ENCODE measurements around the gene DHFR2. TPM values are rescaled to one million over a fixed set of nuclear protein-coding genes. Genes with fewer than 3 reads are reported as not detected.
"Not testable (repeated sequence)": the region's sequence is repeated elsewhere in the genome, so short reads cannot be mapped to it uniquely, and the experiment has no call there.

Gene DHFR2
- 10 to 100 TPM; 10.8 to 12.6 (median 11.2) TPM for polyA plus RNA-seq (ENCODE audit: insufficient read length in 3 of 3)

DNA sequence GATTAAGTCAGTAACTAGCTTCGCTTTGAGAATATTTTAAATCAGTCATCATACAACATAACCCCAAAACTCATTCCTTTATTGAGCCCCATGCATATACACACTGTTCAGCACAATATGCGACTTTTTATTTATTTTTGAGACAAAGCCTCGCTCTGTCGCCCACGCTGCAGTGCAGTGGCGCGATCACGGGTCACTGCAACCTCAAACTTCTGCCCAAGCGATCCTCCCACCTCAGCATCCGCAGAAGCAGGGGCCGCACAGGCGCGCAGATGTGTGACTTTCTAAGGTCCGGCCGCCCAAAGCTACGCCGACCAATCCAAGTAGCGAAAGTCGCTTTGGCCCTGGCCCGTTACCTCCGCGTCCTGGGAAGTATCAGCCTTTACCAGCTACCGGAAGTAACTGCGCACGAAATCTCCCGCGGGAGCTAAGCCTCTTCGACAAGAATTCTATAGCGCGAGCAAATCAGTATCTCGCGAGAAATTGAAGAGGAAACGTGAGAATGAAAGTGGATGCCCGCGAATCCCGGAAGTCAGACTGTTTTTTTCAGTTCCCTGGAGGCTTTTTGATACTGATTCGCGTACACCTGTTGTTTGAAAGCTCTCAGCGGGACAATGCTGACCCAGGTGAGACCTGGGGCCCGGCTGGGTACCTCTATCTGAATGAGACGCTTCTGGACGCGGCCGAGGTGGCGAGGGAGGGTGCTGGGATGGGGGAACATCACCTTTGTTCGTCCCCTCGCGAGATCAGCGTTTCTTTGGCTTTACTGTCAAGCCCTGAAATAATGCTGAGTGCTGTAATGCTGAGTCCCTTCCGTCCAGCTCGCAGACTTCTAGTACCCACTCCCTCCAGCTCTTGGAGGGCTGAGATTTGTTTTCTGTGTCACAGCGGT is at the start of gene DHFR2, which contains the start of gene NSUN3:
Gene DHFR2, minus strand, starts transcription at position 404 of the 892 bp plus-strand sequence. CDS start 1,405 bp downstream, outside the sequence.
Gene NSUN3, plus strand, starts transcription at position 549 of the 892 bp plus-strand sequence. Its CDS starts 66 bp downstream, at position 615.
- peak; percentile 91 to 95 (median 95) for DNase-seq (ENCODE audit: low read depth in 3 of 3, low spot score in 2 of 3)

DNA sequence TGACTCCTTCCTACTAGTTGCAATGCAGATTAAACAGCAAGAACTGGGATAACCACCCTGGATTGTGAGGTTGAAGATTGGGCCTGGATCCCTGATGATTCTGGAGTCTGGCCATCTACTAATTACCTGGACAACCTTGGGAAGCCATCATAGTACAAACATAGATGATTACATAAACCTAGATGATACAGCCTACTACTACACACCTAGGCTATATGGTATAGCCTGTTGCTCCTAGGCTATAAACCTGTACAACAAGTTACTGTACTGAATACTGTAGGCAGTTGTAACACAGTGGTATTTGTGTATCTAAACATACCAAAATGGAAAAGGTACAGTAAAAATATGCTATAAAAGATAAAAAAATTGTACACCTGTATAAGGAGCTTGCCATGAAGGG is 48.1 kb upstream of the DHFR2 start:
- no peak for DNase-seq (ENCODE audit: low read depth in 3 of 3, low spot score in 2 of 3)

DNA sequence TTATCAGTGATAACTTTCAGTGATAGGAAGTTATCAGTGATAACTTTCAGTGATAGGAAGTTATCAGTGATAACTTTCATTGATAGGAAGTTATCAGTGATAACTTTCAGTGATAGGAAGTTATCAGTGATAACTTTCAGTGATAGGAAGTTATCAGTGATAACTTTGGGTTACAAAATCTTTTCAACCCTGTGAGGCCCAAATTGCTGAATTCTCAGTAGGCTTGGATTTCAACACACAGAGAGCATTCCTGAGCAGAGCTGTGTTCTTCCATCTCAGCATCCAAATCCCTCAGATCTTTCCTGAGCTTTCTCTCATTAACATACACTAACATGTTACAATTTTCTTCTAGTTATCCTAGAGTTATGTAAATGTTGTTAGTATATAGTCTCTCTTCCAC is 47.5 kb upstream of the DHFR2 start:
- DNase-seq (ENCODE audit: low read depth in 3 of 3, low spot score in 2 of 3) = not testable (repeated sequence)

DNA sequence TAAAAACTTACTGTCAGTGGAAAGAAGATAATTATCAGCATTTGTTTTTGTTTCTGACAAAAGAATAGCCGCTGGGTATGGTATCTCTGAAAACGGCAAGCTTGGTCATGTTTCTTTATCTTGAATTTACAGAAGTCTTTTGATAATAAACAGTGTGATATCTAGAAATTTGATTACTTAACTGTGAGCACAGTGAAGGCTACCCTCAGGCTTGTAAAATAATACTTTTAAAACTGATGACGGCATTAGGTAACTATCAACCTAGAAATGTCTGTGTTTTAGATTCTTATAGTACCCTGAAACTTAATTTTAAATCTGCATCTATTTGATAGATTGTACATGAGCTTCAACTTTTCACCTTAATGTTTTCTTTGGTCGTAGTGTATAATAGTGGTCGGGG is 43.6 kb upstream of the DHFR2 start:
- no peak for DNase-seq (ENCODE audit: low read depth in 3 of 3, low spot score in 2 of 3)

DNA sequence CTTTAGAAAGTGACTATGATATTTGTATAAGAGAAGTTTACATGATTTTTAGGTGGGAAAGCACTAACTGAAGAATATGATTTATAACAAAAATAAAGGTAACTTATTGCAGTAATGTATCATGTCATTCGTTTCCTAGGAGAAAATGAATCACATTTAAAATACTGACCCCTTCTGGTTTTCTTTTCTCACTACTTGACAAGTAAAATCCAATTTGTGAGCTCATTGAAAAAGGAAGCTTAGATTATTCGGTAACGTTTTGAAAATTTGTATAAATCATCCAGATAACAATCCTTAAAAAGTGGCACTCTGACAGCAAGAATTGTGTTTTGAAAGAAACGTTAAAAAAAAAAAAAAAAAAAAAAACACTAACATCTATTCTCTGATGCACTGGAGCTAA is 39.1 kb upstream of the DHFR2 start:
- no peak for DNase-seq (ENCODE audit: low read depth in 3 of 3, low spot score in 2 of 3)

DNA sequence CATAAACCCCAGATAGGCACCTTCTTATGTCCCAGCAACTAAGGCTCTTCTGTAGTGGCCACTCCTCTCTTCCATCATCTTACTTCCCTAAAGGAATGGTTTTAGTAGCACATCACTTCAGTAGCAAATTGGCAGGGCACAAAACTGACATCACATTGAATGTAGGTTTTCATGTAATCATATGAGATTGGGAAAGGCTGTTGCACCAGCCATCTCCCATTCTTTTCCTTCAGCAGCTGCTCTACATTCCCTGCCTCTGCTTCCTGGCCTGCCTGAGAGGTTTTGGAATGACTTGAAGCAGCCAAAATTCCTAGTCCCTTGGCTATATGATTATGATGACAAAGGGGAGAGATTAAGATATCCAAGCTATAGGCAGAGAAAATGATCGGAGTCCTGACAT is 36.6 kb upstream of the DHFR2 start:
- no peak for DNase-seq (ENCODE audit: low read depth in 3 of 3, low spot score in 2 of 3)

DNA sequence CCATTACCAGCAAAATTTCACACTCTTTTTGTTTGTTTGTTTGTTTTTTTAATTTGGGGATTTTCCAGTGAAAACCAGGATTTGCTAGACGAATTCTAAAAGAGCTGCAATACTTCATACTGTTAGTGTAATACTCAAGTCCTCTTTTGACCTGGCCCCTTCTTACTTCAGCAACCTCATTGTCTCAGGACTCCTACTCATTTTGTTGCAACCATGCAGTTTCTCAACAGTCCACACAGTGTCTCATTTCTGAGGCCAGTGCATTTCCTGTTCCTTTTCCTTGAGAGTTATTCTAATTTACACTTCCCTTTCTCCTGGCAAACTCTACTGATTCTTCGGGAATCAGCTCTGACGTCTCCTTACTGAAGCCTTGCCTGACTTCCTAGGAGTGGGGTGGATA is 35.7 kb upstream of the DHFR2 start:
- DNase-seq (ENCODE audit: low read depth in 3 of 3, low spot score in 2 of 3) = no peak

DNA sequence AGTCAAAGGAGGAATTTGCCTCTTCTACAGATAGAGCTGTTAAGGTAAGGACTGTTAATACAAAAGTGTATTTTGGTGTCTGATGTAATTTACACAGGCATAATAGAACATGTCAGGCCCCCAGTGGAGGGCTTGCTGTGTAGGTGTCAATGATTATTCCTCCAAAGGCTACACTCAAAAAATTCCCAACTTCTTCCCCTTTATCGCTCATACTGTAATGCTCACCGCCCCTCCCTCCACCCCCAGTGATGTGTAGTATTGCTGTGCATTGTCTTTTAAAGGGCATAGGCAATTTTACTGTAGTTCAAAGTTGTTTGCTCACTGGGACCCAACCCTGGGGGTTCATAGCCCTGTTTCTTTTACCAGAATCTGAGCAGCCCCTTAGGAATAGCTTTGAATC is 32.4 kb upstream of the DHFR2 start:
- no peak for DNase-seq (ENCODE audit: low read depth in 3 of 3, low spot score in 2 of 3)

DNA sequence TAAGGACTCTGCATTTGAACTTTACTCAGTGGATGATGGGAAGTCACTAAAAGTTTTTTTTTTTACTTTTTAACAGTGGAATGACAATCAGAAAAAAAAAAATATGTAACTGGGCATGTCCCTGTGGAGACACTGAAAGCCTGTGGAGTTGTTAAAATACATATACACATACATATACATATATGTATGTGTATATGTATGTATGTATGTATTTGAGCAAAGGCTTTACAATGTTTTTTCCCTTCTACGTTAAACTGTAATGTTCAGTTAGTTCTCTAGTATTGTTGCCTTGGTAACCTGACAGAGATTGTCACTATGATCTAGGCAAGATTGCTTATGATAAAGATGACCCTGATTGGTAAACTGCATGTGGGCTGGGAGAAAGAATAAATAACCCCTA is 30.4 kb upstream of the DHFR2 start:
- no peak for DNase-seq (ENCODE audit: low read depth in 3 of 3, low spot score in 2 of 3)

DNA sequence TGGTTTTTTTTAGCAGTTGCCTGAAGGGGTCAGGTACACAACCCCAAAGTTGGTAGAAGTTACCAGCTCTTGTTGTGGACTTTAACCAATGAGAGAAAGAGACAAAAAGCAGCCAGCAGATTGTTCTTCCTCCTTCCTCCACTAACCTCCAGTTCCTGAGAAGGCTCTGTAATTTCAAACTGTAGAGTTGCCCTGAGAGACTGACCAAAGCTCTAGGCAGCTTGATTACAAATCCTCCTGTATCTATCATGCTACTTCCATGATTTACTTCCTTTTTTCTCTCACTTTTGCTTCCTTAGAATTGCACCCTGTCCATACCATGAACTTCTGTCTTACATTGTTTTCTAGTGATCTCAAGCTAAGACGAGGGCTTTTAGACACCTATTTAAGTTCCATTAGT is 29.4 kb upstream of the DHFR2 start:
- no peak for DNase-seq (ENCODE audit: low read depth in 3 of 3, low spot score in 2 of 3)

DNA sequence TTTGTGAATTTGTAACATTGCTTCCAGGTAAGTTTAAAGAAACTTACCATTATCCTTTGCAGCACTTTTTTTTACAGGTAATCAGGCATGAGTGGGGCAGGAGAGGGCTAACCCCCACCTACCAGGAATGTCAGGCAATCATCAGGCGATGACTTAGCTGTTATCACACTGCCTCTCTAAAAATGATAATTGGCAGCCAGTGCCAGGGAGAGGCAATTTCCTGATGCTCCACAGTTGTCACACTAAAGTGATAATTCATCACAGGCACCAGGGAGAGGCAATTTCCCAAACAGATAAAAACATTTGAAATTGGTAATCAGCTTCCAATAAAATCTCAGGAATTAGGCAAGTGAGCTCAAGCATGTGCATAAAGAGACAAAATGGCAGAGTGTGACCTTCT is 26.4 kb upstream of the DHFR2 start:
- no peak for DNase-seq (ENCODE audit: low read depth in 3 of 3, low spot score in 2 of 3)

DNA sequence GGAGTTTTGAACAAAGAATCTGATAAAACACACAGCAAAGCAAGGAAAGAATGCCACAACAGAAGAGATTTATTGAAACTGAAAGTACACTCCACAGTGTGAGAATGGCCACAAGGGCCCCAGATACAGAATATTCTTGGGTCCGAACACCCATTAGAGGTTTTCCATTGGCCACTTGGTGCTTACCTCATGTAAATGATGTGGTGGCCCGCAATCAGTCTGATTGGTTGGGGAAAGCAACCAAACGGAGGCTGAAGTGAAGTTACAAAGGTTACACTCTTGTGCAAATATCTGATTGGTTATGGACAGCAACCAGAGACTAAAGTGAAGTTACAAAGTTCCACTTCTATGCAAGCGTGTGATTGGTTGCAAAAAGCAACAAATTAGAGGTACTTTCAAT is 20.5 kb upstream of the DHFR2 start:
- DNase-seq (ENCODE audit: low read depth in 3 of 3, low spot score in 2 of 3) = no peak

DNA sequence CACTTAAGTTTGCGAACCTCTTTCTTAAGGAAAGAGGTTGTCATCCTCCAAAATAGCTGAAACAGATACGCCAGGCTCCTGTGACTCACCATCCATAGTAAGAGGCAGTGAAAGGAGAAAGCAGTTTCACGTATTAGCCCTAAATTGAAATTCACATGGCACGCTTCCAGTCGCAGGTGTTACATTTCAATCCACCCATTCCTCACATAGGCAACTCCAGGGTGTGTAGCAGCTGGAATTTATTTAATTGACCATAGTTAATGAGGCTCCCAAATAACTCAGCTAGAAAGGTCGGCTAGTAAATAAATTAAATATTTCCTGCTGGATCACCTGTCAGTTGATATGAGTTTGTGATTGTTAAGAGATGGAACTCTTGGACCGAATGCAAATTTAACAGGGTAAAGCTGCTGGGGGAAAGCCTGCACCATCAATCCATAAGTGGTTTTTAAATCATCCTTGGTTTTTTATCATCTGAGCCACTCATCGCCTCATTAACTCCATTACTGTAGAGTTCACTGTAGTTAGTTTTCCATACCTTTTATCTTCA is 19.7 kb upstream of the DHFR2 start:
- DNase-seq (ENCODE audit: low read depth in 3 of 3, low spot score in 2 of 3) = peak in 1 of 3 donors; percentile 10

DNA sequence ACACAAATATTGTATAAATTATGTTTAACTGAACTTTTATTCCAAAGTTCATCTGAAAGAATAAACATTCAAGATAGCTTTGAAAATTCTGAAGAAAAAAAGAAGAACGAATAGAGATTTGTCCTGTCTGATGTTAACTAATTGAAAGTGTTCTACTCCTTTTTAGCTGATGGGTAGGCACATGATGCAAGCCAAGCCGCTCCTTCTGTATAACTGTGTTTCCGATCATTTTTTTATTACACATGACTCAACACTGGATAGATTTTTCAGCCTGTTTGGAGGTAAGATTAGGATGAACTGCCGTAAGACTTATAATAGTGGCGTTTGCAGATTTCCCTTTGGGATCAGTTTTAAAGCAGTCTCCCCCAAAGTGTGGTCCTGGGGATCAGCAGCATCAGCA is 19.2 kb upstream of the DHFR2 start:
- no peak for DNase-seq (ENCODE audit: low read depth in 3 of 3, low spot score in 2 of 3)

DNA sequence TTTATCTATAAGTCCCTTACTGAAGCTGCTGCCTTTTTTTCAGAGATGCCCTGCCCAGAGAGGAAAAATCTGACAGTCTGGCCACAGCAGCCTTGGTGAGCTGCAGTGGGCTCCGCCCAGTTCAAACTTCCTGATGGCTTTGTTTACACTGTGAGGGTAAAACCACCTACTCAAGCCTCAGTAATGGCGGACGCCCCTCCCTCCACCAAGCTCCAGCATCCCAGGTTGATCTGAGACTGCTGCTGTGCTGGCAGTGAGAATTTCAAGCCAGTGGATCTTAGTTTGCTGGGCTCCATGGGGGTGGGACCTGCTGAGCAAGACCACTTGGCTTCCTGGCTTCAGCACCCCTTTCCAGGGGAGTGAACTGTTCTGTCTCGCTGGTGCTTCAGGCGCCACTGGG is 17.8 kb upstream of the DHFR2 start:
- not testable (repeated sequence) for DNase-seq (ENCODE audit: low read depth in 3 of 3, low spot score in 2 of 3)

DNA sequence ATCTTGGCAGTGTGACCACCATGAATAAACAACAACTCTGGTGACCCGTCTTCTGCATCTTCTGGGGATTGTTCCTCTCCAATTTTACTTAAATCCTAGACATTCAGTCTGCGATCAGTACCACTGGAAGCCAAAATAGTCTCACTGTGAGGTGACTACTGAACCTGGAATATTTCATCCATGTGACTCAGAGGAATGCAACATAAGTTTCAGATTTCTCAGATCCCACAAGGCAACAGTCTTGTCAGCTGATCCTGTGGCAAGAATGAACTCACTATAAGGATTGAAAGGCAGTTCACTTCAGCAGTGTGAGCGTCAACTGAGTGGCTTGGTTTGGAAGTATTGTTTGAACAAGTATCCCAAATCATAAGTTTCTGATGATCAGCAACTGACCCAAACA is 13.3 kb upstream of the DHFR2 start:
- no peak for DNase-seq (ENCODE audit: low read depth in 3 of 3, low spot score in 2 of 3)

DNA sequence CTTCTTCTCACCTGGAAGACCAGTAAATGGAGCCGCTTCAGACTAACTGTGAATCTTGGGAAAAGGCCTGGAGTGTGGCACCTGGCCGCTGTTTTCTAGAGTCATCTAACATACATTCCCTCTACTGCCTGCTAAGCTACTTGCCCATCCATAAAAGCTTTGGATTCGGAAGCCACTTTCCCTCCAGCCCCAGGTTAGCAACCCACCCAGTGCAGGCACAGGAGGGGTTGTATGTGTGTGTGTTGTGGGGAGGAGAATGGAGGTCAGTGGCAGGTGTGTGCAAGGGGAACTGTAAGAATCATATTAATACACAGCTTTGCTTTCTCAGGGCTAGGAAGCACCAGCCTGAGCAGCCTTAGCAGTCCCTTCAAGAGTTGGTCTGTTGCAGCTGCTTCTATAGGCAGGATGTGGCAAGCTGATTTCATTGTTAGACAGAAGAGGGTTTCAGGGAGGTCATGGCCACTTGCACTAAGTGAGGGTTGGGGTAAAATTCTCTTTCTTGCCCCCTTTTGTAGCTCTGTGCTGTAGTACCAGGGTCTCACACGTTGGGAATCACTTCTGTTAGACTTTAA is 9.1 kb upstream of the DHFR2 start:
- DNase-seq (ENCODE audit: low read depth in 3 of 3, low spot score in 2 of 3) = no peak

DNA sequence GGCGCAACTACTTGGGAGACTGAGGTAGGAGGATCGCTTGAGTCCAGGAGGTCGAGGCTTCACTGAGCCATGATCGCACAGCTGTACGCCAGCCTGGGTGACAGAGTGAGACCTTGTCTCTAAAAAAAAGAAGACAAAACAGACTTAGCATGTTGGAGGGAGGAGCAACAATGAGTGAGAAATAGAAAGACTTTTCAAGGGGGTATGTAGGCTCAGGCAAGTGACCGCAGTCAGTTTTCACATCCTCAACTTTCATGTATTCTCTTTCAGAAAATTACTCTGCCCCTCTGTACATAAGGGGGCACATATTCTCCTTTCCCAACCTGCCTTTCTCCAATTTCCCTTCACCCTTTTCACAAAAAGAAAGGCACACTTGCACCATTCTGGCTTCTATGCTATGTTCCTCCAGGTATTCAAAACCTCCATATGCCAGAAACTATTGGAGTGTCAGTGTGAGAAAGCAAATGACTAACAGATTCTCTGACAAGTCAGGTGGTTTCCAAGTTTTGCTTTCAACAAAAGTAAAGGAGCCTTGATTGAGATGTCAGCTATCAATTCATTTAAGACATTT is 7.7 kb upstream of the DHFR2 start:
- no peak for DNase-seq (ENCODE audit: low read depth in 3 of 3, low spot score in 2 of 3)

DNA sequence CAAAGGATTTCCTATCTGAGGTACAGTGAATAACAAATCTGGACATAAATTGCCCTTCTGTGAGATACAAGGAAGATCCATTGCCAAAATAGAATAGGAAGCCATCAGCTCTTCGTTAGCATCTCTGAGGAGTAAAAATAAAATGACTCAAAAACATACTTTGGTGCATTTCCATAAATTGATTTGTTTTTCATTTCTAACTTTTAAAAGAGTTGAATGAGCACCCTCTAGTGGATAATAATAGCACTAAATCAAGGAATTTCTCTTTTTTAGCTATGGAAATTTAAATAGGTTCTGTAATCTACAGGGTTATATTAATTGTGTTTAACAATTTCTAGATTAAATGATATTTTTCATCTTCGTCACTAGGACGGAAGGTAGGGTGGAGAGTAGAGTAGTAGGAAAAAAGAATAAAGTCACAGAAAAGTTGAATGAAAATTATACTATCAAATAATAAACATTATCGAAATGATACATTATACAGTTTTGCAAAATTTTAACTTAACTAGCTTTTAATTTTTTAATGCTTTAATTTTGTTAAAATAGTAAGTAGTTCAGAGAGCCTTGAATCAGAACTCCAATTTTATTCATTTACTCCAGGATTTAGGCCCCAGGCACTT is 6.6 kb upstream of the DHFR2 start:
- DNase-seq (ENCODE audit: low read depth in 3 of 3, low spot score in 2 of 3) = no peak

DNA sequence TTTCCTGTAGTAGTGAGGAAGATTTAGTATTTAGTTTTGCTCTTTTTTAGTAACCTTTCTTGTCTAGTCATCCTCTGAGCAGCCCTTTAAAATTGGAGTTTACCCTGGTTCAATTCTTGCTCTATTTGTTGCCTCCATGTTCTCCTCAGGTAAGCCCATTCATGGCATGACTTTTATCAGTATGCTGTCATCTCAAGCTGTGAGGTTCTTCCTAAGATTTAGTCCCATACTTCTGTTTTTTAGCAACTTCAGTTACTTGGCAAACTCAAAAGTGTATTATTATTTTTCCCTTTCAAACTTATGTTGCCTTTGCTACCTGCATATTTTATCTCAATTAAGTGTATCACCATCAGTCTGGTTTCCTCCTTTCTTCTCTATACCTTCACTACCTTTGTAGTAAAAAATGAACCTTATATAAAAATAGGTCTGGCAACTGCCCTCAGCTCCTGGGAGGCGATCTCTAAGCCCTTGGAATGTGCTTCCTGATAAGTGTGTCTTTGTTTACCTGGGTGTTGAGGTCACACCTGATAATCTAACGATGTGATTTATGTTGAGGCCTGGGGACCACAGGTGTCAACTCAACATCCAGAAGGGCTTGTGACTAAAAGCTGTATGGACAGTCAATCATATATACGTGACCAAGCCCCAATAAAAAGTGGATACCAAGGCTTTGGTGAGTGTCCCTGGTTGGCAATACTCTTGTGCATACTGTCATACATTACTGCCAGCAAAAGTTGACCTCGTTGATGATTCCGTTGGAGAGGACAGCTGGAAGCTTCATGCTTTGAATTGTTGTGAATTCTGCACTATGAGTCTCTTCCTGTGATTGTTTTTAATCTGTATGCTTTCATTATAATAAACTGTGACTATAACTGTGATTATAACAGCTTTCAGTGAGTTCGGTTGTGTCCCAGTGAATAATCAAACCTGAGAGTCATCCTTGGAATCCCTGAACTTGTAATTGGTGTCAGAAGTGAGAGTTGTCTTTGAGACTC is 4.1 kb upstream of the DHFR2 start:
- no peak for DNase-seq (ENCODE audit: low read depth in 3 of 3, low spot score in 2 of 3)
